Ishikawa (cell line): ENCODE measurements around the gene ZNF783.

Source experiments
- CEBPB ChIP-seq: IDR thresholded peaks from 2 replicates; pipeline ENCODE4 v1.6.1; 2012
- CREB1 ChIP-seq: IDR thresholded peaks from 2 replicates; pipeline ENCODE4 v1.6.1; 2012; ENCODE audit warnings: low read depth
- EGR1 ChIP-seq: IDR thresholded peaks from 2 replicates; pipeline ENCODE4 v1.6.1; 2012
- EP300 ChIP-seq: IDR thresholded peaks from 2 replicates; pipeline ENCODE4 v1.6.1; 2012; ENCODE audit warnings: borderline replicate concordance
- FOXM1 ChIP-seq: IDR thresholded peaks from 2 replicates; pipeline ENCODE4 v1.6.1; 2012; ENCODE audit warnings: low read depth, borderline replicate concordance
- MAX ChIP-seq: IDR thresholded peaks from 2 replicates; pipeline ENCODE4 v1.6.1; 2012
- NFIC ChIP-seq: IDR thresholded peaks from 2 replicates; pipeline ENCODE4 v1.6.1; 2012
- RAD21 ChIP-seq: IDR thresholded peaks from 2 replicates; pipeline ENCODE4 v1.6.1; 2012; ENCODE audit warnings: low read depth
- TAF1 ChIP-seq: IDR thresholded peaks from 2 replicates; pipeline ENCODE4 v1.6.1; 2012; ENCODE audit warnings: low read depth, mild to moderate bottlenecking
- YY1 ChIP-seq: IDR thresholded peaks from 2 replicates; pipeline ENCODE4 v1.6.1; 2012; ENCODE audit warnings: low read depth
- ZBTB7A ChIP-seq: IDR thresholded peaks from 2 replicates; pipeline ENCODE4 v1.6.1; 2012; ENCODE audit warnings: low read depth
- TF ChIP-seq, protein P1 (sequence below): IDR thresholded peaks from 2 replicates; pipeline ENCODE4 v1.6.1; 2012; ENCODE audit warnings: low read depth, mild to moderate bottlenecking
- TF ChIP-seq, protein P2 (sequence below): IDR thresholded peaks from 2 replicates; pipeline ENCODE4 v1.6.1; 2012

DNA sequence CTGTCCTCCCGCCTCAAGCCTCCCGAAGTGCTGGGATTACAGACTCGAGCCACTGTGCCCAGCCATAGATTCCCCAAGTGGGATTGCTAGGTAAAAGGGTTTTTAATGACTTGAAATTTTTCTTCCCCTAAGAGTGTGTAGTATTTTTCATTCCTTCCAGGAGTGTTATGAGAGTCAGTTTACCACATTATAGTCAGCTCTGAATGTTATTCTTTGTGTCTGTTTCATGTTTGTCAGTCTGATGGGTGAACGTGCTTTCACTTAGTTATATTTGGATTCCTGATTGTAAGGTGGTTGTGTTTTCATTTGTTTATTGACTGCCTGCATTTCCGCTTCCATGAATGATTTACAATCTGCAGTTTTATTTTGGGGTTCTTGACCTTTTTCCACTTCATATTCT lies 16.3 kb upstream of the ZNF783 start:
- no peak for TF ChIP-seq CEBPB
- TF ChIP-seq, protein P1, sequence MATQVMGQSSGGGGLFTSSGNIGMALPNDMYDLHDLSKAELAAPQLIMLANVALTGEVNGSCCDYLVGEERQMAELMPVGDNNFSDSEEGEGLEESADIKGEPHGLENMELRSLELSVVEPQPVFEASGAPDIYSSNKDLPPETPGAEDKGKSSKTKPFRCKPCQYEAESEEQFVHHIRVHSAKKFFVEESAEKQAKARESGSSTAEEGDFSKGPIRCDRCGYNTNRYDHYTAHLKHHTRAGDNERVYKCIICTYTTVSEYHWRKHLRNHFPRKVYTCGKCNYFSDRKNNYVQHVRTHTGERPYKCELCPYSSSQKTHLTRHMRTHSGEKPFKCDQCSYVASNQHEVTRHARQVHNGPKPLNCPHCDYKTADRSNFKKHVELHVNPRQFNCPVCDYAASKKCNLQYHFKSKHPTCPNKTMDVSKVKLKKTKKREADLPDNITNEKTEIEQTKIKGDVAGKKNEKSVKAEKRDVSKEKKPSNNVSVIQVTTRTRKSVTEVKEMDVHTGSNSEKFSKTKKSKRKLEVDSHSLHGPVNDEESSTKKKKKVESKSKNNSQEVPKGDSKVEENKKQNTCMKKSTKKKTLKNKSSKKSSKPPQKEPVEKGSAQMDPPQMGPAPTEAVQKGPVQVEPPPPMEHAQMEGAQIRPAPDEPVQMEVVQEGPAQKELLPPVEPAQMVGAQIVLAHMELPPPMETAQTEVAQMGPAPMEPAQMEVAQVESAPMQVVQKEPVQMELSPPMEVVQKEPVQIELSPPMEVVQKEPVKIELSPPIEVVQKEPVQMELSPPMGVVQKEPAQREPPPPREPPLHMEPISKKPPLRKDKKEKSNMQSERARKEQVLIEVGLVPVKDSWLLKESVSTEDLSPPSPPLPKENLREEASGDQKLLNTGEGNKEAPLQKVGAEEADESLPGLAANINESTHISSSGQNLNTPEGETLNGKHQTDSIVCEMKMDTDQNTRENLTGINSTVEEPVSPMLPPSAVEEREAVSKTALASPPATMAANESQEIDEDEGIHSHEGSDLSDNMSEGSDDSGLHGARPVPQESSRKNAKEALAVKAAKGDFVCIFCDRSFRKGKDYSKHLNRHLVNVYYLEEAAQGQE: no peak
- TF ChIP-seq ZBTB7A: no peak
- no peak for TF ChIP-seq EP300
- no peak for TF ChIP-seq TAF1
- no peak for TF ChIP-seq YY1
- no peak for TF ChIP-seq CREB1
- TF ChIP-seq, protein P2, sequence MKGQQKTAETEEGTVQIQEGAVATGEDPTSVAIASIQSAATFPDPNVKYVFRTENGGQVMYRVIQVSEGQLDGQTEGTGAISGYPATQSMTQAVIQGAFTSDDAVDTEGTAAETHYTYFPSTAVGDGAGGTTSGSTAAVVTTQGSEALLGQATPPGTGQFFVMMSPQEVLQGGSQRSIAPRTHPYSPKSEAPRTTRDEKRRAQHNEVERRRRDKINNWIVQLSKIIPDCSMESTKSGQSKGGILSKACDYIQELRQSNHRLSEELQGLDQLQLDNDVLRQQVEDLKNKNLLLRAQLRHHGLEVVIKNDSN: no peak
- no peak for TF ChIP-seq EGR1
- no peak for TF ChIP-seq RAD21
- TF ChIP-seq NFIC: no peak
- no peak for TF ChIP-seq MAX
- TF ChIP-seq FOXM1: no peak
